Bladder microvascular endothelial cell (primary cell): Measurements from ENCODE around the gene COCH. TPM values are rescaled to one million over a fixed set of nuclear protein-coding genes. Genes with fewer than 3 reads are reported as not detected.

Experiments used
- total RNA-seq: library from RNA; depleted of rRNA; stranded (reverse); fragments of >200 nt; gene quantifications from 2 replicates; pipeline ENCODE4 v1.2.3, GENCODE V29; 2014

Gene COCH
- 0.16 and 2.8 TPM in 2 replicates for total RNA-seq

DNA sequence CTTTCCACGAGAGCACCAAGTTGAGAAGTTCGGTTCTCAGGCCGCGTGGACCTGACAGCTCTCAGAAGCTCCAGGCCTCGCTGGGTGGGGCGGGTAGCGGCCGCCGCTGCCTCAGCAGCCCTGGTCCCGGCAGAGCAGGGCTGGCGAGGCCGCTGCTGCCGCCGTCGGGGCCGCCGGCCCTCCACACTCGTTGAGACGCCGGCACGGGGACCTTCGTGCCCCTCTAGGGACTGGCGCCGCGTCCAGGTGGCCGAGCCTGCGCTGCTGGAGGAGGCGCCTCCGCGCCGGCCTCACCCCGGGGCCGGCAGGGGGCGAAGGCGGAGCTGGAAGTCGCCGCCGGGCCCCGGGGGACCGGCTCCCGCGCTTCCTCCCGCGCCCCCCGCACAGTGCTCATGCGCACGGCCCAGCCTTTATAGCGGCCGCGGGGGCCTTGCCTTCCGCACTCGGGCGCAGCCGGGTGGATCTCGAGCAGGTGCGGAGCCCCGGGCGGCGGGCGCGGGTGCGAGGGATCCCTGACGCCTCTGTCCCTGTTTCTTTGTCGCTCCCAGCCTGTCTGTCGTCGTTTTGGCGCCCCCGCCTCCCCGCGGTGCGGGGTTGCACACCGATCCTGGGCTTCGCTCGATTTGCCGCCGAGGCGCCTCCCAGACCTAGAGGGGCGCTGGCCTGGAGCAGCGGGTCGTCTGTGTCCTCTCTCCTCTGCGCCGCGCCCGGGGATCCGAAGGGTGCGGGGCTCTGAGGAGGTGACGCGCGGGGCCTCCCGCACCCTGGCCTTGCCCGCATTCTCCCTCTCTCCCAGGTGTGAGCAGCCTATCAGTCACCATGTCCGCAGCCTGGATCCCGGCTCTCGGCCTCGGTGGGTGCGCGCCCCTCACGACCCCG is at the start of gene COCH:
Gene COCH (plus strand): TSS at position 440 of the 879 bp plus-strand sequence. CDS start 380 bp downstream, at position 820.

Other genes with a start within 250 kb of the COCH start
- 2.6 and 3.4 TPM in 2 replicates for gene AP4S1, start 151.1 kb downstream of the COCH start, total RNA-seq
- 37.4 and 58.2 TPM in 2 replicates for gene STRN3, start 151.8 kb downstream of the COCH start, total RNA-seq